Thoracic aorta (tissue), 2 donors: ENCODE measurements around the gene GLYR1. TPM values are rescaled to one million over a fixed set of nuclear protein-coding genes. Genes with fewer than 3 reads are reported as not detected.

Experiments used
- ATAC-seq: fragments of 150-250 bp; one replicate; pipeline ENCODE4 v1.8.0; 2017; ENCODE audit warnings: low read depth; ENCODE audit not compliant: insufficient number of reproducible peaks, low FRiP score
- DNase-seq: peaks from one replicate; pipeline ENCODE4 v3.0.0-alpha.2; 2020; ENCODE audit warnings: low spot score
- H3K27ac ChIP-seq, 2 donors: fragments of 200-600 bp; sonication (generic); 1 replicate in 1 of 2; 2 replicates in 1 of 2; pipeline ENCODE4 v1.5.1; 2016; ENCODE audit warnings: mild to moderate bottlenecking in 2 of 2, moderate library complexity in 2 of 2
- H3K27me3 ChIP-seq: fragments of 200-600 bp; sonication (generic); replicated peaks from 2 replicates; pipeline ENCODE4 v1.6.0; 2016; ENCODE audit warnings: mild to moderate bottlenecking; ENCODE audit not compliant: insufficient read depth
- H3K36me3 ChIP-seq: fragments of 200-600 bp; sonication (generic); one replicate; pipeline ENCODE4 v1.5.1; 2016
- H3K4me1 ChIP-seq, 2 donors: fragments of 200-600 bp; sonication (generic); 1 replicate in 1 of 2; 2 replicates in 1 of 2; pipeline versions ENCODE4 v1.5.1 to v1.6.0; 2016; ENCODE audit warnings: low read depth in 2 of 2, mild to moderate bottlenecking in 1 of 2; ENCODE audit not compliant: control insufficient read depth in 1 of 2
- H3K4me3 ChIP-seq: fragments of 200-600 bp; sonication (generic); 2 replicates; pipeline ENCODE4 v1.5.1; 2016; ENCODE audit warnings: mild to moderate bottlenecking
- H3K9me3 ChIP-seq: fragments of 200-600 bp; sonication (generic); 2 replicates; pipeline ENCODE4 v1.5.1; 2016
- CTCF ChIP-seq: fragments of 200-600 bp; sonication (generic); IDR thresholded peaks from one replicate; pipeline ENCODE4 v1.5.1; 2019; ENCODE audit warnings: antibody characterized with exemption
- total RNA-seq, 2 donors: library from RNA; depleted of rRNA; stranded (reverse); fragments of >200 nt; gene quantifications; one replicate each; pipeline versions ENCODE4 v1.1.0 to v1.2.3, GENCODE V29; 2016

GLYR1 gene
- total RNA-seq, 2 donors from 2014 or later: 28.4 to 59.5 TPM

- no peak for TF ChIP-seq CTCF
- Histone ChIP-seq H3K9me3 (no peaks in the 10 kb centered on the region), H3K36me3 (peaks cover 93% of the 10 kb centered on the region), H3K4me1 (no peaks in the 10 kb centered on the region), H3K27ac (no peak overlapping the region), H3K27me3 (no peaks in the 10 kb centered on the region), H3K4me3 (no peak overlapping the region)
- no peak for ATAC-seq
- no peak for DNase-seq
Measured at GRCh38 chr16:4882633-4883285, 35.7 kb upstream of the GLYR1 start.

- Histone ChIP-seq H3K4me3 (no peak overlapping the region), H3K27me3 (no peaks in the 10 kb centered on the region), H3K27ac (no peak overlapping the region), H3K4me1 (no peaks in the 10 kb centered on the region), H3K9me3 (no peaks in the 10 kb centered on the region), H3K36me3 (peaks cover 91% of the 10 kb centered on the region)
- DNase-seq (no peak), ATAC-seq (no peak)
- TF ChIP-seq CTCF: no peak
Measured at GRCh38 chr16:4882000-4882632, 35.0 kb upstream of the GLYR1 start.

- no peak overlapping the region for H3K27ac ChIP-seq
- no peaks in the 10 kb centered on the region for H3K4me1 ChIP-seq
- no peak for TF ChIP-seq CTCF
- DNase-seq (no peak), ATAC-seq (no peak)
- H3K36me3 ChIP-seq: peaks cover 87% of the 10 kb centered on the region
- H3K9me3 ChIP-seq: no peaks in the 10 kb centered on the region
- no peaks in the 10 kb centered on the region for H3K27me3 ChIP-seq
- no peak overlapping the region for H3K4me3 ChIP-seq
Measured at GRCh38 chr16:4880006-4880580, 33.0 kb upstream of the GLYR1 start.

GRCh38 chr16:4879049-4879448, 32.0 kb upstream of the GLYR1 start:
- Histone ChIP-seq H3K36me3 (peaks cover 87% of the 10 kb centered on the region), H3K4me1 (no peaks in the 10 kb centered on the region), H3K27ac (no peak overlapping the region), H3K4me3 (no peak overlapping the region), H3K27me3 (no peaks in the 10 kb centered on the region), H3K9me3 (no peaks in the 10 kb centered on the region)
- no peak for TF ChIP-seq CTCF
- ATAC-seq (no peak), DNase-seq (no peak)

- no peak for ATAC-seq
- no peak for DNase-seq
- Histone ChIP-seq H3K4me1 (no peaks in the 10 kb centered on the region), H3K27me3 (no peaks in the 10 kb centered on the region), H3K9me3 (no peaks in the 10 kb centered on the region), H3K27ac (no peak overlapping the region), H3K36me3 (peaks cover 78% of the 10 kb centered on the region), H3K4me3 (no peak overlapping the region)
- no peak for TF ChIP-seq CTCF
Measured at GRCh38 chr16:4877380-4877685, 30.2 kb upstream of the GLYR1 start.
